Measurements from ENCODE around the gene PLAGL2. TPM values are rescaled to one million over a fixed set of nuclear protein-coding genes. Genes with fewer than 3 reads are reported as not detected.
A peak's percentile ranks its signal among the peaks of the same experiment; 100 is the strongest.

The PLAGL2 gene
- total and polyA plus RNA-seq, 9 of the 15 experiments (the other 6 are each of a cell fraction or from before 2014, with no cell fraction given) = 3.1 to 24.3 (median 6.4) TPM

DNA sequence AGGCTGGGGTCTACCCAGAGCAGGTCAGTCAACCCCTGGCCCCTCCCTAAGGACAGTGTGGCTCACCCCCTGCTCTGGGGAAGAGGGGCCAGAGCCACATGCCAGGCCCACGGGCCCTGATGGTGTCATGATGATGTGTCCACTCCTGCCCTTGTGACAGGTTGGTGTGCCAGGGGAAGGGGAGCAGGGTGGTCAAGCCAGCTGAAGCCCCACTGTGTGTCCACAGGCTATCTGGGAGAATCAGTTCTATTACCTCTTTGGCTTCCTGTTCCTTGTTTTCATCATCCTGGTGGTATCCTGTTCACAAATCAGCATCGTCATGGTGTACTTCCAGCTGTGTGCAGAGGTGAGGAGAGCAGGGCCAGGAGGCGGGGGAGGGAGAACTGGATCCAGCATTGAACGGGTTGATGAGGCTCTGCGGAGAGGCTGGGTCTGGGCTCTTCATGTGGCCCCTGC, 47.7 kb downstream of the PLAGL2 start (continued):
- no peak for TF ChIP-seq MCM3 (IDR thresholded peaks at IDR 0.05)
- TF ChIP-seq NFXL1 (CRISPR knock-in tag; IDR thresholded peaks at IDR 0.05) = peak; percentile 84
- no peak for TF ChIP-seq NR1H2 (CRISPR knock-in tag; IDR thresholded peaks at IDR 0.05)
- TF ChIP-seq NFRKB (IDR thresholded peaks at IDR 0.05; ENCODE audit: low read depth) = no peak
- TF ChIP-seq COPS2 (conservative IDR thresholded peaks at IDR 0.05) = no peak
- TF ChIP-seq NR2C2 (CRISPR knock-in tag; IDR thresholded peaks at IDR 0.05) = no peak
- no peak for TF ChIP-seq NR2C2 (tag; IDR thresholded peaks at IDR 0.05)
- TF ChIP-seq, protein P1, sequence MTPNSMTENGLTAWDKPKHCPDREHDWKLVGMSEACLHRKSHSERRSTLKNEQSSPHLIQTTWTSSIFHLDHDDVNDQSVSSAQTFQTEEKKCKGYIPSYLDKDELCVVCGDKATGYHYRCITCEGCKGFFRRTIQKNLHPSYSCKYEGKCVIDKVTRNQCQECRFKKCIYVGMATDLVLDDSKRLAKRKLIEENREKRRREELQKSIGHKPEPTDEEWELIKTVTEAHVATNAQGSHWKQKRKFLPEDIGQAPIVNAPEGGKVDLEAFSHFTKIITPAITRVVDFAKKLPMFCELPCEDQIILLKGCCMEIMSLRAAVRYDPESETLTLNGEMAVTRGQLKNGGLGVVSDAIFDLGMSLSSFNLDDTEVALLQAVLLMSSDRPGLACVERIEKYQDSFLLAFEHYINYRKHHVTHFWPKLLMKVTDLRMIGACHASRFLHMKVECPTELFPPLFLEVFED (CRISPR knock-in tag; conservative IDR thresholded peaks at IDR 0.05) = peak; percentile 72
- no peak for TF ChIP-seq XRCC4 (IDR thresholded peaks at IDR 0.05; ENCODE audit: extremely low read depth, insufficient read depth, insufficient read length)
- TF ChIP-seq CHD1 (IDR thresholded peaks at IDR 0.05; ENCODE audit: low read length) = no peak
- peak in 1 of 2 experiments; percentile 61; a peak in 2 of 4 replicates for TF ChIP-seq HDAC1 (IDR thresholded peaks at IDR 0.05)
- TF ChIP-seq FOXK2 (conservative IDR thresholded peaks at IDR 0.05 in 1 of 2, IDR thresholded peaks at IDR 0.05 in 1 of 2; ENCODE audit: low read depth in 2 of 2) = peak; percentile 85 to 86
- peak; percentile 99 for TF ChIP-seq ZKSCAN1 (IDR thresholded peaks at IDR 0.05; ENCODE audit: low read depth, low read length)
- no peak for TF ChIP-seq ZNF263 (CRISPR knock-in tag; IDR thresholded peaks at IDR 0.05; ENCODE audit: borderline replicate concordance)
- peak; percentile 55; the same call in 1 of the 2 replicates for TF ChIP-seq SMARCC2 (IDR thresholded peaks at IDR 0.05; ENCODE audit: low read depth)
- TF ChIP-seq KHSRP (IDR thresholded peaks at IDR 0.05) = no peak
- TF ChIP-seq RFX7 (CRISPR knock-in tag; IDR thresholded peaks at IDR 0.05) = no peak
- TF ChIP-seq NR2C1 (IDR thresholded peaks at IDR 0.05) = no peak
- peak; percentile 70; the same call in 1 of the 2 replicates for TF ChIP-seq NR2C1 (tag; IDR thresholded peaks at IDR 0.05)
- no peak for TF ChIP-seq ZNF23 (CRISPR knock-in tag; IDR thresholded peaks at IDR 0.05)
- TF ChIP-seq FOXM1 (IDR thresholded peaks at IDR 0.05; ENCODE audit: low read depth) = no peak
- TF ChIP-seq FOXM1 (CRISPR knock-in tag; IDR thresholded peaks at IDR 0.05; ENCODE audit: low read depth) = no peak
- no peak for TF ChIP-seq TARDBP (IDR thresholded peaks at IDR 0.05)
- 0 out of 2 replicates have a peak, but pooled peaks have one; percentile 52 for TF ChIP-seq MTA3 (IDR thresholded peaks at IDR 0.05; ENCODE audit: borderline replicate concordance)
- TF ChIP-seq, protein P2, sequence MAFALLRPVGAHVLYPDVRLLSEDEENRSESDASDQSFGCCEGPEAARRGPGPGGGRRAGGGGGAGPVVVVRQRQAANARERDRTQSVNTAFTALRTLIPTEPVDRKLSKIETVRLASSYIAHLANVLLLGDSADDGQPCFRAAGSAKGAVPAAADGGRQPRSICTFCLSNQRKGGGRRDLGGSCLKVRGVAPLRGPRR (CRISPR knock-in tag; IDR thresholded peaks at IDR 0.05) = no peak
- TF ChIP-seq, protein P3, sequence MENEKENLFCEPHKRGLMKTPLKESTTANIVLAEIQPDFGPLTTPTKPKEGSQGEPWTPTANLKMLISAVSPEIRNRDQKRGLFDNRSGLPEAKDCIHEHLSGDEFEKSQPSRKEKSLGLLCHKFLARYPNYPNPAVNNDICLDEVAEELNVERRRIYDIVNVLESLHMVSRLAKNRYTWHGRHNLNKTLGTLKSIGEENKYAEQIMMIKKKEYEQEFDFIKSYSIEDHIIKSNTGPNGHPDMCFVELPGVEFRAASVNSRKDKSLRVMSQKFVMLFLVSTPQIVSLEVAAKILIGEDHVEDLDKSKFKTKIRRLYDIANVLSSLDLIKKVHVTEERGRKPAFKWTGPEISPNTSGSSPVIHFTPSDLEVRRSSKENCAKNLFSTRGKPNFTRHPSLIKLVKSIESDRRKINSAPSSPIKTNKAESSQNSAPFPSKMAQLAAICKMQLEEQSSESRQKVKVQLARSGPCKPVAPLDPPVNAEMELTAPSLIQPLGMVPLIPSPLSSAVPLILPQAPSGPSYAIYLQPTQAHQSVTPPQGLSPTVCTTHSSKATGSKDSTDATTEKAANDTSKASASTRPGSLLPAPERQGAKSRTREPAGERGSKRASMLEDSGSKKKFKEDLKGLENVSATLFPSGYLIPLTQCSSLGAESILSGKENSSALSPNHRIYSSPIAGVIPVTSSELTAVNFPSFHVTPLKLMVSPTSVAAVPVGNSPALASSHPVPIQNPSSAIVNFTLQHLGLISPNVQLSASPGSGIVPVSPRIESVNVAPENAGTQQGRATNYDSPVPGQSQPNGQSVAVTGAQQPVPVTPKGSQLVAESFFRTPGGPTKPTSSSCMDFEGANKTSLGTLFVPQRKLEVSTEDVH (IDR thresholded peaks at IDR 0.05; ENCODE audit: low read depth, partially characterized antibody) = no peak
- TF ChIP-seq TOE1 (IDR thresholded peaks at IDR 0.05; ENCODE audit: borderline replicate concordance) = no peak
- no peak for TF ChIP-seq TOE1 (CRISPR knock-in tag; IDR thresholded peaks at IDR 0.05; ENCODE audit: borderline replicate concordance, low read depth)
